Ramos (cell line): Measurements from ENCODE around the gene KCNB1.

Experiments
- in situ Hi-C: fragments of 300-500 bp; cut with MboI; formaldehyde crosslinking; loops from one replicate; pipeline ENCODE4 v1.14.3; 2022; ENCODE audit warnings: low sequenced_read_pairs; ENCODE audit not compliant: unreplicated experiment

Gene KCNB1

GRCh38 chr20:49372095-49372734 is 110.3 kb downstream of the KCNB1 start:
- in situ Hi-C loops, result no loop called here

DNA sequence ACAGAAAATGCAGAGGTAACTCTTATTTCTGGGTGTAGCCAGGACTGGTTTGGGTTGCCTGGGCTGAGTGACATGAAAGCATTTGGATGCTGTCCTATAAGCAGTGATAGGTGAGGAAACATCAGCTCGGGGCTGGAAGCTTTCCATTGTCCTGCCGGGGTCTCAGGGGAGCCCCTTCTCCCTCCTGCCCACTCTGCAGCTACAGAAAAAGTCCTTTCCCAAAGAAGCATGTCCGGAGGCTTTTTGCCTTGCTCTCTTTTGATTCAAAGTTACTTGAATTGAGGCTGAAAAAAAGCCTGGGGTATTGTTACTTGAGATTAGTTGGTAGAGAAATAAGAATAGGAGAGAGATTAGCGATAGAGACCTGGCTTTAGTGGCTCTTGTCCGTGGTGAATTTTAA is 113.9 kb downstream of the KCNB1 start:
- in situ Hi-C loops, result no loop called here

- in situ Hi-C loops, result no loop called here
These were observed 115.4 kb downstream of the KCNB1 start for GRCh38 chr20:49367113-49367512.

- in situ Hi-C loops, result no loop called here
These were observed 115.8 kb downstream of the KCNB1 start for GRCh38 chr20:49366687-49367086.

DNA sequence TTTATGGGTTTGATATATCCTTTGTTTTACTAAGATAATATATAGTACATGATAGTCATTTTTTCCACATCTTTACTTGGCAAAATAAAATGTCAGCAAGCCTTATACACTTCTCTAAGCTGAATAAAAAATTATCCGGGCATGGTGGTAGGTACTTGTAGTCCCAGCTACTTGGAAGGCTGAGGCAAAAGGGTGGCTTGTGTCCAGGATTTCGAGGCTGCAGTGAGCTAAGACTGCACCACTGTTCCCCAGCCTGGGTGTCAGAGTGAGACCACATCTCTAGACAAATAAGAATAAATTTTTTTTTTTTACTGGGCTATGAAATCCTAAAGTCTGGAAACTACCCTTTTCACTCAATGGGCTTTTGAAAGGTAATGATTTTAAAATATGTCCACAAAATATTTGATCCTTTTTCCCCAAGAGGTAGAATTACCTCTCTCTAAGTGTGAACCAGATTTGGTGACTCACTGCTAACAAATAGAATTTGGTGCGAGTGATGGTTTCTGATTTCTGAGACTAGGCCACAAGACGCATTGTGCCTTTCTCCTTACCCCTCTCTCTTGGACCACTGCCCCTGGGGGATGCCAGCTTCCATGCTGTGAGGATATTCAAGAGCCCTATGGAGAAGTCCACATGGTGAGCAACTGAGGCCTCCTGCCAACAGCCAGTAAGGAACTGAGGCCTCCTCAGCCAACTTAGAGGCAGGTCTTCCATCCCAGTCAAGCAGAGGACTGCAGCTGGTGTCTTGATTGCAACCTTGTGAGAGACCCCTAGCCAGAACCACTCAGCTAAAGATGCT is 120.4 kb downstream of the KCNB1 start:
- in situ Hi-C loops, result no loop called here

GRCh38 chr20:49360242-49360968 is 122.1 kb downstream of the KCNB1 start:
- in situ Hi-C loops, result no loop called here

GRCh38 chr20:49356676-49357075 is 125.8 kb downstream of the KCNB1 start:
- in situ Hi-C loops, result no loop called here

GRCh38 chr20:49354673-49355072 is 127.8 kb downstream of the KCNB1 start:
- in situ Hi-C loops, result no loop called here

GRCh38 chr20:49353348-49353747 is 129.1 kb downstream of the KCNB1 start:
- in situ Hi-C loops, result no loop called here

DNA sequence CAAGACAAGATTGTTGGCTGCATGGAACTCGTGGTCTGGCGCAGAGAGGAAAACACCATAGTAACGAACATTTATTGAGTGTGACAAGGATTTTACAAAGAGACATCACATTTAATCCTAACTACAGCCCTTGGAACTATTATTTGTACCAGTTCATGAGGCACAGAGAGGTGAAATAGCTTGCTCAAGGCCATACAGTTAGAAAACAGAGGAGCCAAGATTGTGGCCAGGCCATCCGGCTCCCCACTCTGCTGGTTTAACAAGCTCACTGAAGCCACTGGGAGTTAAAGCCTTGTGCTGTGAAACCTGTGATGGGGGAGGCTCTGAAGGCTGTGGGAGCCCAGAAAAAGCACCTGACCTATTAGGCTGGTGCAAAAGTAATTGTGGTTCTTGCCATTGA is 129.7 kb downstream of the KCNB1 start:
- in situ Hi-C loops, result no loop called here

DNA sequence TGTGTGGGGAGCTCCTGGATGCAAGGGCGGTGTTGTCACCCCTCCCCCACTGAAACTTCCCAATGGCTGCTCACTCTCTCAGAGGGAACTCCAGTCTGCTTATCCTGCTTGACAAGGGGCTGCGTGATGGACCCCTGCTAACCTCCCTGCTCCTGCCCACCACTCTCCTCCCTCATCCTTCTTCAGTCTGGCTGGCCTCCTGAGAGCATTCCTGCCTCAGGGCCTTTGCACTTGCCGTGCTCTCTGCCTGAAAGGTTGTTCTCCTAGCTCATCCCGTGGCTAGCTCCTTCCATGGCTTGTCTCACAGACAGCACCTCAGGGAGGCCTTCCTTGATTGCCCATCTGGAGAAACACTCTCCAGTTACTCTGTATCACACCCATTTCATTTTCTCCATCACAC is 130.7 kb downstream of the KCNB1 start:
- in situ Hi-C loops, result no loop called here

- in situ Hi-C loops, result loop anchor here (25.0 kb wide), 1 partner anchor 163 kb away; no protein-coding TSS in a partner anchor
These were observed 132.7 kb downstream of the KCNB1 start for GRCh38 chr20:49349694-49350252.

DNA sequence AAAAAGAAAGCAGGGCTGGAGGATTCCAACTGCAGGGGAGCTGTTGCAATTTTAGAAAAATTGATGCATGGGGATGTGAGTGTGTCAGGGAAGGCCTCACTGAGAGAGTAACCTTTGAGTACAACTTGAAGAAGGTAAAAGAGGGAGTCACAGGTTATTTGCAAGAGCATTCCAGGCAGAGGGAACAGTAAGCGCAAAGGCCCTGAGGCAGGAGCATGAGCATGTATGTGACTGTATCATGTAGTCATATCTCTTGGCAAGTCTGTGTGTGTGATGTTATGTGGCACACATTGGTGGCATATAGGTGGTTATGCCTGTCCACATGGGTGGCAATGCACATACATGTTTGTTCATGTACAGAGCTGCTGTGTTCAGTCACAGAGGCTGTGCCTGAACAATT is 133.4 kb downstream of the KCNB1 start:
- in situ Hi-C loops, result loop anchor here (25.0 kb wide), 1 partner anchor 163 kb away; no protein-coding TSS in a partner anchor

DNA sequence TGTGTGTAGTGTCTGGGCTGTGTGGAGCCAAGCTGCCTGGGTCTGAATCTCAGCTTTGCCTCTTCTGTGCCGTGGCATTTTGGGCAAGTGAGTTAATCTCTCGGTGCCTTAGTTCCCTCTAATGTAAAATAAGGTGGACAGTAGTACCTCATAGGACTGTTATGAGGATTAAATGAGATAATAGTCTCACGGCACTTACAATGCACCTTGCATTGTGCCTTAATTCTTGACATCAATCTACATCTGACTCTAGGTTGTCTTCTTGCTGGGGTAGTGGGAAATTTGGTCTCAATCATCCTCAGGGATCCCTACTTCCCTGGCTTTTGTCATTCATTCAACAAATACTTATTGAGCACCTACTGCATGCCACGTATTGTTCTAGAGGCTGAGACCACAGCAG is 133.9 kb downstream of the KCNB1 start:
- in situ Hi-C loops, result loop anchor here (25.0 kb wide), 1 partner anchor 164 kb away; no protein-coding TSS in a partner anchor

GRCh38 chr20:49347156-49347555 is 135.3 kb downstream of the KCNB1 start:
- in situ Hi-C loops, result loop anchor here (25.0 kb wide), 1 partner anchor 165 kb away; no protein-coding TSS in a partner anchor

DNA sequence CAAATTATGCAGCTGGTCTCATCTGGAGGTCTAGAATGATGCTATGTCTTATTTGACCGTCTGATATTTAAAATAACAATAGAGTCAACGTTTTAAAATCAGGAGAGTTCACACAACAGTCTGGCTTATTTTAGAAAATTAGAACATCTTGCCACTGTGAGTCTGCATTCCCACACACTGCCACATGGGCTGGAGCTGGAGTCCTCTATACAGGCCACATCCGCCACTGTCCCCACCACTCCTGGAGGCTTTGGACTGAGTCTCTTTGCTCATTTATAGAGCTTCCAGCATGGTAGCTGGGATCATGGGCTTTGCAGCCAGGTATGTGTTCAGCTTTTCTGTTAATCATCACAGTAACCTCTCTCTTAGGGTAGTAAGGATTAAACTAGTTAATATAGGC is 135.8 kb downstream of the KCNB1 start:
- in situ Hi-C loops, result loop anchor here (25.0 kb wide), 1 partner anchor 166 kb away; no protein-coding TSS in a partner anchor

DNA sequence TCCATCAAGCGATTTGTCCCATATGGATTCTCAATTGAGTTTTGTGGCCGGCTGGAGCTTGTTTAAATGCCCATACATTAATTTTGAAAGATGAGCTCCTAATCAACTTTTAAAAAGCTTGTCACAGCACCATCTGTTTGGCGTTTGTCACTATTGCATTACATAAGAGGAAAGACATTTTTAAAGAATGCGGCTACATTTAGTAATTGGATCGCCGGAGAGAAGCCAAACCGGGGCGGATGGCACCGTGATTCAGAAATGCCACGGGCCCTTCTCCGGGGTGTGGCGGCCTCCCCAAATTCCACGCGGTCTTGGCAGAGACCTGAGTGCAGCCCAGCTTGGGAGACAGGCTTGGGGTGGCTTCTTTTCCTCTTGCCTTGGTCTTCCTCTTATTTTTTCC is 136.9 kb downstream of the KCNB1 start:
- in situ Hi-C loops, result loop anchor here (25.0 kb wide), 1 partner anchor 167 kb away; no protein-coding TSS in a partner anchor

- in situ Hi-C loops, result loop anchor here (25.0 kb wide), 1 partner anchor 167 kb away; no protein-coding TSS in a partner anchor
These were observed 137.5 kb downstream of the KCNB1 start for GRCh38 chr20:49344975-49345374.

DNA sequence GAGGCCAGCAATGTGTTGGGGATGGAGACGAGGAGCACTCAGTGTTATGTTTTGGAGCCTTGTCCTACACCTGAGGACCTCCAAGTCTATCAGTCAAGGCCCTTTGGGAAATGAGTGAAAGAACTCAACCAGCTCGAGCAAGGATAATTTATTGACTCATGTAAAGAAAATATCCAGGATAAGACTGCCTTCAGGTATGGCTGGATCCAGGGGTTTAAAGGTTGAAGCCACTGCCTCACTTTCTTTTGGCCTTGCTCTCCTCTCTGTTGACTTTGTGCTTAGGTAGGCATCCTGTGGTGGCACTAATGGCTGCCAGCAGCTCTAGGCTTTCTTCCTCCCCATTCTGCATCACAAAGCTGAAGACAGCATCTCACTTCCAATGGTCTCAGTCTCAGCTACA is 138.3 kb downstream of the KCNB1 start:
- in situ Hi-C loops, result loop anchor here (25.0 kb wide), 1 partner anchor 168 kb away; no protein-coding TSS in a partner anchor

DNA sequence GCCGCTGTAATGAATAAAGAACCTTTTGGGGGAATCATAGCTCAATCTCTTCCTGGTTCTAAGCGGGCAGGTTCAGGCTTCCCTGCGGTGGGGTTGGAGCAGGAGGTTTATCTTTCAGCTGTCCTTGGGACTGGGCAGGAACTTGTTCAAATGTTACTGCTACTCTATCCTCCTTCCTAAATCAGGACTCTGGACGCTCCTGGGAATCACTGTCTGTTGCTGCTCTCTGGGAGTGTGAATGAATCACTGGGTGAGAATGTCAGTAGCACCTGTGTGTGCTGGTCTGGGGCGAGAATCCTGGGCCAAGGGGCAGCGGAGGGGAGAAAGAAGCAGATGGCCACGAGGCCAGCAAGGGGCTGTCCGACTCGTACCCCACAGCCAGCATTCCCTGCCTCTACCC is 139.2 kb downstream of the KCNB1 start:
- in situ Hi-C loops, result loop anchor here (25.0 kb wide), 1 partner anchor 169 kb away; no protein-coding TSS in a partner anchor
